Islet of Langerhans (tissue), 1 donor: Measurements from ENCODE around the gene CLSTN3.

Experiments
- FAIRE-seq: peaks from one replicate; lab custom pipeline; 2011; peaks lifted over from hg19 to GRCh38; lab: Jason Lieb, UNC

Gene CLSTN3

GRCh38 chr12:7127916-7128626 lies 2.1 kb upstream of the CLSTN3 start:
- FAIRE-seq, result no peak

DNA sequence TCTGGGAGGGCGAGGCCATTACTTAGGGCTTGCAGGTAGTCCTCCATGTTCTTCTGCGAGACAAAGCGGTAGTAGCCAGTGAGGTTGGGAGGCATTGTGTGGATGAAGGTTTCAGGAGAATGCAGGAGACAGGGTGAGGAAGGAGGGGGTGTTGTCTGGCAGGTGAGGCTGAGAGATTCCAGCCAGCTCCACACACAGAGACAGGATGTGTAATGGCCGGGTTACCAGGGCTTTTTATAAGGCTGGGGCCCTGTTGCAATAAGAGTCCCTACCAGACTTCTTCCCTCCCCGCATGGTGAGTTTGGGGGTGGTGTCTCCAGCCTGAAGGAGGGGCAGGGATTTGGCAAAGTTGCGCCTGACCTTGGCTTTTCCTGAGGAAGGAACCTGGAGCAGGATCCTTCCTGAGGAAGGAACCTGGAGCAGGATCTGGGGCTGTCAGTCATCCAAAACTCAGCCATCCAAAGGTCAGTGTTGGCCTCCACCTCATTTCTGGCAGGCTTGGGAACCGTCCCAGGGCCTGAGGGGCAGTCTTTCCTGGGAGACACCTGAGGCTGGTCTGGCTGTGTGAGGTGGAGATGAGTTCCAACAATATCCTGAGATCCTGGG lies 1.4 kb upstream of the CLSTN3 start, which contains the start of gene RBP5:
TSS of gene RBP5 (minus strand) at position 209 of the 606 bp plus-strand sequence. CDS start at position 95, 114 bp downstream.
- no peak for FAIRE-seq

DNA sequence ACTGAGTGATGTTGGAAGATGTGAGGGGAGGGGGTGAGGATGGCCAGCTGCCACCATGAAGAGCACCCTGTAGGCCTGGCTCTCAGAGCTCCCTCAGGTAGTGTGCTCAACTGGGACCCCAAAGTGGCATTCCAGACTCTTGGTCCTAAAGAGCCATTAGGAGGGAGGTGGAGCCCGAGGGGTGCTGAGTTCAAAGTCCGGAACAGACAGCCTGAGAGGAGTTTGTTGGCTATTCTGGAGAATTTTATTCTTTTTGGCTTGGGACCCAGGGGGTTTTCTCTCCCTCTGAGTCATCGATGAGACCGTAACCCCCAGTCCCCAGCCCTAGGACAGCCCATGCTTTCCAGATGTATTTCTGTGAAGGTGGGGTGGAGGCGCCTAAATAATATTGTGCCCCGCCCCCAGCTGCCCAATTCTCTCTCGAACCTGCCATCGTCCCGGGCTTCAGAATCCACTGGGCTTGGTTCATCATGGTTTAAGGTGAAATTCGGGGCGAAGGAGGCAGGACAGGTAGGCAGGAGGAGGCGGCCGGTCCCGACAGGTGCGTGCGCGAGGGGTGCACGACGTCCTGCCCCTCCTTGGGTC lies 792 bp upstream of the CLSTN3 start:
- no peak for FAIRE-seq

GRCh38 chr12:7130701-7131501 lies 730 bp downstream of the CLSTN3 start:
- no peak for FAIRE-seq

DNA sequence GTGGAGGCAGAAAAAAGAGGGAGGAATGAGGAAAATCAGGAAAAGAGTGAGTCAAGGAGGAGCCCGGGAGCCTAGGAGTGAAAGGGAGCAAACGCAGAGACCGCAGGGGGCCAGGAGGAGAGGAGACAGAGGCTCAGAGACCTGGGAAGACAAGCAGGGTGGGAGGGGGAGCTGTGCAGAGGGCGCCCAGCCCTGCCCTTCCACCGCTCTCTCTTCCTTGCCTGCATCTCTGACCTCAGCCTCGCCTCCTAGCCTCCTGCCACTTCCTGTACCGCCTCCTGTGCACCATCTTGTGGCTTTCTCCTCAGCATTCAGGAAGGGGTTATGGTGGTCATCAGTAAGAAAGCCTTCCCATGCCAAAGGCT lies 1.3 kb downstream of the CLSTN3 start:
- no peak for FAIRE-seq

- FAIRE-seq, result no peak
These were observed 4.4 kb downstream of the CLSTN3 start for GRCh38 chr12:7134396-7135166.

GRCh38 chr12:7136071-7136470 lies 5.9 kb downstream of the CLSTN3 start:
- FAIRE-seq, result no peak

- FAIRE-seq, result no peak
These were observed 6.5 kb downstream of the CLSTN3 start for GRCh38 chr12:7136676-7137075.

DNA sequence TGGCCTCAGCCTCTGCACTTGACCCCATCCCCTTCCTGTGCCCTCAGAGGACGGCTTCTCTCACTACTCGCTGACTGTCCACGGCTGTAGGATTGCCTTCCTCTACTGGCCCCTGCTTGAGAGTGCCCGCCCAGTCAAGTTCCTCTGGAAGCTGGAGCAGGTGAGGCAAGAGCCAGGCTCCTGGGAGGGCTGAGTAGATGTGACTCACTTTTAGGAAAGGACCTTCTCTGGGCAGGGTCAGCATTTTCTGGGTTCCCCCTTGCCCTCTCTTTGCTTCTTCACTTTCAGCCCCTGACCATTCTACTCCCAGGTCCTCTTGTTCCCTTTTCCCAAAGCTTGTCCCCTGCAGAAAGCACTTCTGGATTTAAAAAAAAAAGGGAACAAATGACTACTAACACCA lies 7.7 kb downstream of the CLSTN3 start:
- FAIRE-seq, result no peak

DNA sequence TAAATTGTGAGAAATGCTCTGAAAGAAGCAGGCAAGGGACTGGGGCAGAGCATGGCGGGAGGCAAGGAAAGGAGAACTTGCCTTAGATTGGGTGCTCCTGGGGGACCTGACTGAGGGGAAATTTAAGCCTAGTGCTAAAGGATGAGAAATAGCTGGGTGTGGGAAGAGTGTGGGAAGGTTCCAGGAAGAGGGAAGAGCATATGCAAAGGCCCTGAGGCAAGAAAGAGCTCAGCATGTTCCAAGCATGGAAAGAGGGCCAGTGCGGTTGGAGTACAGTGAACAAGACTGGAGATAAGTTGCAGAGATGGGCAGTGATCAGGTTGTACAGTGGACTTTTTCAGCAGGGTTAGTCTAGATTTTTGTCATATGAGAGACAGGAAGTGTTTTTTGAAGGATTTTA lies 9.0 kb downstream of the CLSTN3 start:
- FAIRE-seq, result no peak

- no peak for FAIRE-seq
These were observed 11.3 kb downstream of the CLSTN3 start for GRCh38 chr12:7141351-7142005.

GRCh38 chr12:7142056-7142644 lies 12.0 kb downstream of the CLSTN3 start:
- no peak for FAIRE-seq

- FAIRE-seq, result no peak
These were observed 12.8 kb downstream of the CLSTN3 start for GRCh38 chr12:7142809-7143465.

GRCh38 chr12:7143564-7143963 lies 13.4 kb downstream of the CLSTN3 start:
- FAIRE-seq, result no peak

DNA sequence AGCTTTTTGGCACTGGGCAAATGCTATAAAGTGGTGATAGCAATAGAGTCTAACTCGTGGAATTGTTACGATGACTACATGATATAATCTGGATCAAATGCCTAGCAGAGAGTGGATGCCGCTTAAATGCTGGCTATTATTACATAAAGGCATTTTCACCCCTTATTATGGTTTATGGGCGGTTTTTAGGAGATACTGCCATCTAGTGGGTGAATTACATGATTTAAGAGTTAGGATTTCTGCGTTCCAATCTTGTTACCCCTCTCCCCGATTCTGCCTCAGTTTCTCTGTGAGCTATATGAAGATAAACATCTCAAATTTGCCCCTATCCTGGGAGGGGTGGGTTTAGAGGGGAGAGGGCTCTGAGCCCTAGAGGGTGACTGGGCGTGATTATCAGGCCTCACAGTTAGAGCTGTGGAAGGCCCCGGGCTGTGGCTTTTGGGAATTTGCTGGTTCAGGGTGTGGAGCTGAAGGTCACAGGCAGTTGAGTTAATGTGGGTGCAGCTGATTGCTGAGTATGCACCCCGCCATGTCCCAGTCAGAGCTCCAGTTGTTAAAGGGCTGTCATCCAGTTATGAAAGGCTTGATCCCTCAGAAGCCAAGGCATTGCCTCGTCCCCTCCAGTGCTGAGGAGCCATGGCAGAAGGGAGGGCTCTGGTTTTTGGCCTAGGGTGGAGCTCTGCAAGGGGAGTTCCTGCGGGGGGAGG lies 14.4 kb downstream of the CLSTN3 start:
- FAIRE-seq, result no peak

GRCh38 chr12:7145671-7146070 lies 15.5 kb downstream of the CLSTN3 start:
- no peak for FAIRE-seq

DNA sequence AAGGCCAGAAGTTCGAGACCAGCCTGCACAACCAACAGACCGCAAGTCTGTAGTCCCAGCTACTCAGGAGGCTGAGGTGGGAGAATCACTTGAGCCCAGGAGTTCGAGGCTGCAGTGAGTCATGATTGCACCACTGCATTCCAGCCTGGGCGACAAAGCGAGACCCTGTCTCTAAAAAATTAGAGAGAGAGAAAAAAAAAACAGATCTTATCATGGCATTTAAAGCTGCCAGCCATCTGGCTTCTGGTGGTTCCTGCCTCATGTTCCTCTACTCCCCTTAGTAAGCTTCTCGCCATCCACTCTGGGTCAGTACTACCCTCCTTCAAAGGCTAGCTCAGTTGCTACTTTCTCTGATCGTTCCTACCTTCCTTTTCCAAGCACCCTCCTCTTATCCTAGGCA lies 16.1 kb downstream of the CLSTN3 start:
- no peak for FAIRE-seq

DNA sequence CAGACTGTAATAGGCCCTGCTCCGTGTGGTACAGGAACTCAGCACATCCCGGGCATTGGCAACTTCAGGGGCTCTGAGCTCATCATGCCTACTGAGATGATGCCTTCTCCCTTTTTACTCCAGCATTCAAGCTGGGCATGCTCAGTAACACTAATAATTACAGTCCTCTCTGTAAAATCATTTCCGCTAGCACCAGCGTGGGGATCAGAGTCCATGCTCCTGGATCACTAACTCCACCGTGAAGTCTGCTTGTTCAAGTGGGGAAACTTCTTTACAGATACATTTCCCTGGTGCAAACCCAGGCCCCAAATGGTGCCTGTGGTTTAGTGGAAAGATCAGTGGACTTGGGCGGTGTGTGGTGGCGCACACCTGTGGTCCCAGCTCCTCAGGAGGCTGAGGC lies 16.7 kb downstream of the CLSTN3 start:
- no peak for FAIRE-seq

- FAIRE-seq, result no peak
These were observed 20.2 kb downstream of the CLSTN3 start for GRCh38 chr12:7150356-7150755.

GRCh38 chr12:7150841-7151240 lies 20.7 kb downstream of the CLSTN3 start:
- FAIRE-seq, result no peak
